SK-N-MC (cell line): ENCODE measurements around the gene DSTN.

Experiments
- EZH2 ChIP-seq: fragments of 200-600 bp; sonication (generic); IDR thresholded peaks from one replicate; pipeline ENCODE4 v1.6.1; 2017; ENCODE audit warnings: antibody characterized with exemption
- POLR2AphosphoS5 ChIP-seq: IDR thresholded peaks from 2 replicates; pipeline ENCODE4 v1.6.1; 2012; ENCODE audit warnings: mild to moderate bottlenecking, low read depth, low read length, borderline replicate concordance

GRCh38 chr20:17522528-17522927, 47.3 kb upstream of the DSTN start:
- TF ChIP-seq EZH2 (no peak), POLR2AphosphoS5 (no peak)
